Right renal cortex interstitium (tissue), 3 donors: ENCODE measurements around the gene SLC35C1. TPM values are rescaled to one million over a fixed set of nuclear protein-coding genes. Genes with fewer than 3 reads are reported as not detected.

Experiments used
- DNase-seq, 3 donors: peaks; one replicate each; pipeline ENCODE4 v3.0.0-alpha.2; 2013; ENCODE audit warnings: low read depth in 3 of 3, low spot score in 2 of 3
- polyA plus RNA-seq, 3 donors: library from polyadenylated mRNA; unstranded; fragments of 120-200 nt; gene quantifications; one replicate each; pipeline ENCODE4 v1.2.1, GENCODE V29; 2013; ENCODE audit not compliant: insufficient read length in 3 of 3

SLC35C1 gene
- polyA plus RNA-seq, 3 donors, result 6.1 to 8.3 (median 6.6) TPM

DNA sequence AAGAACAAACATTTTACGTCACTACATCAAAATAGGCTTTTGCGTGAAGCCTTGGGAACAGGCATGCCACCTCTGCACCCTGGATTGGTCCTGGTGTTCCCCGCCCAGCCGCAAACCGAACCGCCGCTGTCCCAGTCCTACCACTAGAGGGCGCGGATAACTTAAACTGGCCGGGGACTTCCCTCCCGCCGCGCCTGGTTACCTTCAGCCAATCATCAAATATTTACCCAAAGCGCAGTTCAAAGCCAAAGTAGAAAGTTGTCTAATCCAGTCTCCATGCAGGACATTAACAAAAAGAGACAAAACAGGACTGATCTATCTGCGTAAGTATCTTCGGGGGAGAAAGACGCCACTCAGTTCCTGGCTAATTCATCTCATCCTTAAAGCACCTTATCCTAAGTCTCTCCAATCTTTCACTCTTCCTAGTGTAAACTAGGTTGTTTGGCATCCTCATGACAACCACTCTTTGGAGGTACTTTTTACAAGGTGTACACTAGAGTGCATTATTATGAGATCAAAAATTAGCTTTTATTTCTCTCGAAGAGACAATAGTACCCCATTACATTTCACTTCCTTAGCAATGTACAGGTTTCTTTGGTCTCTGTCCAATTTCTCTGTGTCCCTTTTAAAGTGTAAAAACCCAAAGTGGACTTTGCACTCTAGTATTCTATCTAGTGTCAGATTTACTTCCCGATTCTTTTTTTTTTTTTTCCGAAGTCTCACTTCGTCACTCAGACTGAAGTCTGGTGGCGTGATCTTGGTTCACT is 38.4 kb downstream of the SLC35C1 start:
- peak; percentile 77 to 85 (median 78) for DNase-seq

DNA sequence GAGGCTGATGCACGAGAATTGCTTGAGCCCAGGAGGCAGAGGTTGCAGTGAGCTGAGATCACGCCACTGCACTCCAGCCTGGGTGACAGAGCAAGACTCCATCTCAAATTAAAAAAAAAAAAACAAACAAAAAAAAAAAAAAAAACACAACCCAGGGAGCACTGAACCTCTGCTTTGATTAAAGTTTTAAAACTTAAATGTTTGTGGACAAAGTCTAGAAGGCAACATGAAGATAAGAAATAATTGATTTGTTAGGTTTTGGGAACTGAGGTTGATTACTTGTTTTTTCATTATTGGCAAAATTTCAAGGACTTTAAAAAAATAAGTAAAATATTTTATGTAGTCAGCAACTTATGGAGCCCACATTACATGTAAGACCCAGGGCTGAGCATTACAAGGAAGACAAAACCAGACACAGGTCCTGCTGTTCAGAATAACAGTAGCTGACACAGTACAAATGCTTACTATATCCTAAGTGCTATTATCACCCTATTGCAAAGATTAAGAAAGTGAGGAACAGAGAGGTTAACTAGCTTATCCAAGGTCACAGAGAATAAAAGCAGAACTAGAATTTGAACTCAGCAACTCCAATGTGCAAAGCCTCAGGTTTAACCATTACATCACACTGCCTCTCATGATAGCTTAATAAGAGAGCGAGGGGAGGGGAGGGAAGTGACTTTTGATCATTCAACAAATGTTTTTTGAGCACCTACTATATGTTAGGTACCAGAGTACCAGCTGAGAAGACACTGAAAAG is 40.1 kb downstream of the SLC35C1 start:
- no peak for DNase-seq

DNA sequence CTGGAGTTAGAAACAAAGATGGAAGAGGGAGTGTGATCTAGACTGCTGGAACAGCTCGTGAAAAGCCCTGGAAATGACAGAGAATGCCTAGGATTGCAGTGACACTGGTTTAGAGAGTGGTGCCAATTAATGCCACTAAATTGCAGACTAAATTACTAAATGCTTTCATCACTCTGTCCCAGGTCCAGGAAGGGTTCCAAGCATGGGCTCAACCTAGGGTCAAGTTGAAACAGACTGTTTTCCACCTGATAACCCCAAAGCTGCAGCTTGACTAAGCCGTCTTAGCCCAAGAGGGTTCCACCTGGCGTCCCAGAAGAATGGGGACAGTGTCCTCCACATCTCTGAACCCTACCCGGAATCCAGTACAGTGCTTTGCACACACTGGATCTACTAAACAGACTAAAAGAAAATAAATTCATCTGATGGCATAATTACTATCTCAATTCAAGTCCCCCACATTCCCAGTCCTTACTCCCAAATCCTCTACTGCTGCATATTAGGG is 41.3 kb downstream of the SLC35C1 start:
- DNase-seq, result no peak

DNA sequence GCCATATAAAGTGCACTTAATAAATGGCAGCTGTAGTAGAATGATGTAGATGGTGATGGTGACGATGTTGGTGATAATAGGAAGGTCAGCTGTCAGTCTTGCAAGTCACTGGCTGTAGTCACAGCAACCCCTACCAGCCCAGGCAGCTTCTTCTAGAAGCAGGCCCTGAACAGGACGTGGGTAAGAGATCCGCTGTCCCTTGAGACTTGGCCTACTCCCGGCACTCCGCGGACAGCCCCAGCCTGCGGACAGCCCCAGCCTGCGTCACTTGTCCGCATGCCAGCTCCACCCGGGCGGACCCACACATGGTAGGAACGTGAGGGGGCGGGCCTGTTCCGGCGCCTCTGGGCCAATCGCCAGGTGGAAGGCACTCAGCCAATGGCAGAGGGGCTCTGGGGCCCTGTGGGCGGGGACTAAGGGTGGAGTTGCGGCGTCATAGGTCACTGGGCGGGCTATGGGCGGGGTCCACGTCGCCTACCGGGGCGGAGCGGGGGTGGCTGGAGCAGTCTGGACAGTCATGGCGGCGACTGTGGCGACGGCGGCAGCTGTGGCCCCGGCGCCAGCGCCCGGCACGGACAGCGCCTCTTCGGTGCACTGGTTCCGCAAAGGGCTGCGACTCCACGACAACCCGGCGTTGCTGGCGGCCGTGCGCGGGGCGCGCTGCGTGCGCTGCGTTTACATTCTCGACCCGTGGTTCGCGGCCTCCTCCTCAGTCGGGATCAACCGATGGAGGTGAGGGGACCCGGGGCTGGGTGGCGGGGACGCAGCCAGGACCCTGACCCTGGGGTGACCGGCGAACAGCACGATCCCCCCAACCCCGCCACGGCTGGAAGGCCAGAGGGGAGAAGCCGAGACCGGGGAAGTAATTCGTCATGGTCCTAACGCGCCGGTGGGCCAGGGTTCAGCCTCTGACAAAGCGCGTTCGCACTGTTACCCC is 42.3 kb downstream of the SLC35C1 start, which contains the start of gene CRY2:
Gene CRY2 (plus strand): TSS at position 502 of the 937 bp plus-strand sequence. CDS start 16 bp downstream, at position 518.
- peak; percentile 95 for DNase-seq

DNA sequence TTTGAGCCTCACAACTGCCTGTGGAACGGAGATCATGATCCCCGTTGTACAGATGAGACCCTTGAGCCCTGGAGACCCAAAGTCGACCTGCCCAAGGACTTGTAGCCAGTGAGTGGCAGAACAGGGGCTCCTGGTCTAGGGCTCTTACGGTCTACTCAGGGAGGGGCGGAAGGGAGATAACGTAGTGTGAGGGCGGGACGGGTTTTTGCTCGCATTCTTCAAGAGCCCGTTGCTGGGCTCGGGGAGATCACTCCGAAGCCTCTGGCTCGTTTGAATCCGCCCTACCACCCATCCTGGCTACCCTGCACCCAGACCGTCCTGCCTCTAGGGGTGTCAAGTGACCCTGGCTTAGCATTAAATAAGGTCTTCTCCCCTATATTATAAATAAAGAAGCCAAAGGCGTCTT is 43.0 kb downstream of the SLC35C1 start:
- peak in 1 of 3 donors; percentile 44 for DNase-seq

DNA sequence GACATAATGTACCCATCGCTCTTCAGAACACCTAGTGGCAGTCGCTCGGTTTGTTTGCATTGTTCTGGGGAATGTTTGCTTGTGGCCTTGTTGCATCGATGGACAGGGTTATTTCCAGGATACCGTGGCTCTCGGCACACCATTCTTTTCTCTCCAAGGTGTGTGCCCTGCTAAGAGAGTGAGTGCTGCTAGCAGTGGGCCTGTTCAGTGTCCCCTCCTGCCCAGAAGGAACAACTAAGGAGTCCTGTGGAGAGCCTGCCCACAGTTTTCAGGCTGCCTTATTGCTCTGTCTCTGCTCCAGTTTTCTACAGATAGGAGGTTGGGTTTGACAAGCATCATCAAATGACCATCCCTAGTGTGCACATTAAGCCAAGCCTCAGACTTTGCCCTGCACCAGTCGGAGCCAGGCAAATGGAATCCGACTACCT is 43.7 kb downstream of the SLC35C1 start:
- DNase-seq, result no peak

DNA sequence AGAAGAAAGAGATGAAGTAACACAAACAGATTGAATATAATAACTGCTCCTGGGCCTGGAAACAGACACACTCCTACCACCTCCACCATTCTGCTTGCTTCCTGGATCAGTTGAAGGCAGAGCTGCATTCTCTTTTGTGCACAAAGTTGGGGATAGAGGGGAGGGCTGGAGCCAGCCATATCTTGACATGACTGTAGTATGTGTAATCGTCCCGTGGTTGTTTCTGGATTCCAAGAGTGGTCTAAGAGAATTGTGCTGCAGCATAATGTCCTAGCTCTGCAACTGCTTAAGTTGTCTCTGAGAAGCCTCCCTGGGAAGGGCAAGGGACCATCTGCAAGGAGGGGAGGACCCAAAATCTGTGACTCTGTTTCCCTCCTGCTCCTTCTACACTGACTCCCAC is 45.5 kb downstream of the SLC35C1 start:
- DNase-seq, result no peak

DNA sequence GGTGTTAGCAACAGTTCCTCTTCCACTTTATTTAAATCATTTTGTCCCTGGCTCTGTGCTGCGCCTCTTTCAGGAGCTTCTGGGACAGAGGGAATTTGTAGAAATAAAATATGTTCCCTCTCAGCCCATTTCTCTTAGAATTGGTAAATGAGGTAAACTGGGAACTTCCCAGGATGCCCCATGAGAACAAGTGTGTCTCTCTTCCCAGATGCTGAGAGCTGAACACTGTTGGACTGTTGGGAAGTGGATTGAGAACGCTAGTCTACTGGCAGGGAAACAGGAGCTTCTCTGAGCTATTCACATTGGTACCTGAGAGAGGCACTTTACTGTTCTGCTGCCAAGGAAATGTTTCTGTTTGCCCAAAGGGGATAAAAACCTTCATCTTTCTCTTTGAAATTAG is 46.3 kb downstream of the SLC35C1 start:
- DNase-seq, result no peak

DNA sequence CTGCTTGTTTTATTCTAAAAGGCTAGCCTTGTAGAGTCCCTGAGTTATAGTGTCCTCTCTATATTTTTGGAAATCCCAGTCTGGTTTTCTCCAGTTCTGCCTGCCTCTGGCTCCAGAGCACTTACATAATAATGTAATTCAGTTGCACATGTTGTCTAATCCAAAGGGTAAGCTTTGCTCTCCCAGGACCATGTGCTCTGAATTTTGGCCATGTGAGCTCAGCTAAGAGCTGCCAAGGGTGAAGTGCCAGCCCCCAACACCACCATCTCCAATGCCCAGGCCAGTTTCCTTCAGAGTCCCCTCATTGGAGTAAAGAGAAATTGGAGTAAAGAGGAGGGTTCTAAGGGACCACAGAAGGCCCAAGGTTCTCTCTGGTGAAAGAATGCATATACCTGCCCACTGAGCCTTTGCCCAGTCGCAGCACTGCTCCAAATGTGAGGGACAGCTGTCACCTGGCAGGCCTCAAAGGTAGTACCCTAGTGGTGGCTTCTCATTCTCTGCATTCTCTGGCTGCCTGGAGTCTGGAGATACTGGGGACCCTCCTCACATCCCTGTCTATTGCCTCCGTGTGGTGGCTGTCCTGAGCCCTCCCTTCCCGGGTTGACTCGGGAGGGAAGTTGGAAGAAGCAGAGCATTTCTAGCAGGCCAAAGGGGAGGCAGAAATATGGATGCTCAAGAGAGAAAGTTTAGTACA is 47.2 kb downstream of the SLC35C1 start:
- no peak for DNase-seq

DNA sequence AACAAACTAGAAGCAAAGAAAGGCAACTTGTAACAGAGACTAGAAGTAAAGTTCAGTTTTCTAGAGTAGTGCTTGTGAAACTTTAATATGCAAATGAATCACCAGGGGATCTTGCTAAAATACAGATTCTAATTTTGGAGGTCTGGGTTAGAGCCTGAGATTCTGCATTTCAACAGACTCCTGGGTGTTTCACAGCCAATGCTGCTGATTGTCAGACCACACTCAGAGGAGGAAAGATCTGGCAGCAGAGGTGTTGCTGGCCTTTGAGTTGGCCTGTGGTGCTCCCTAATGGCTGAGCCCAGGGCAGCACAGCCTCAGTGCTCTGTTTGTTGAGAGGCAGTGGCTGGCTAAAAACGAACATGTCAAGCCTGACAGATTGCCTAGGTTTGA is 47.8 kb downstream of the SLC35C1 start:
- no peak for DNase-seq

DNA sequence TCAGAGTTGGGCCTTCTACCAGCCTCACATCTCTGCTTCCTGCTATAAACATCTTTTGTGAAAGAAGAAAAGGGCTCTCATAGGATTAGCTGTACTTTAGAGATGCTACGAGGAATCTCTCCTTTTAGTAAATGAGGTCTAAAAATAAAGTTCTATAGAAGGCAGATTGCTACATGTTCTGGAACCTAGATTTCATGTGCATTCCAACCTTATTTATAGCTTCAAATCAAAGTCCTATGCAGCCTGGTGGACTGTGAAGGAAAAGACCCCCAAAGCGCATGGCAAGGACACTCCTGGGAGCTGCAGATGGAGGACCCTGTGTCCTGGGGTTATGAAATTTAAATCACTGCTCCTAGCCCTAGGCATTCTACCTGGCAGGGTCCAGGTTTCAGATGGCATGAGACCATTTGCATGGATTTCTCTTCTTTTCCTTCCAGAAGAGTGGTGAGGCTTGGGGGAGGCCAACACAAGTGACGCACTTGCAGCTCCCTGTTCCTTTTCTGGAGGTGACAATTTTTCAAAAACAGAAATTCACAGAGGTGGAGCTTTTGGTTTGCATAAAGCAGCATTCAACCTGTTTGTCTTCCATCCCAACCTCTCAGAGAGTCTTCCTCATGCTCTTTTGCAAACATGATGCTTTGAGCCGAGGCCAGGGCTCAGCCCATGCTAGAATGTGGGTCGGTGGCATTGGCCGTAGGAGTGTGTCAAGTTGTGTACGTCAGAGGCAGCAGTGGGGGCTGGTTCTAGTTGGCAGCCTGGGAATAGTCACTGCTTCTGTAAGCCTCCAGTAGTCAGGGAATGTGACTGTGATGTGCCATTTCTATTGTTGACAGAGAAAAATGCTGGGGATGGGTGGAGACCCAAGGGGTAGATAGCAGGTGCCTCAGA is 48.6 kb downstream of the SLC35C1 start:
- DNase-seq, result no peak

DNA sequence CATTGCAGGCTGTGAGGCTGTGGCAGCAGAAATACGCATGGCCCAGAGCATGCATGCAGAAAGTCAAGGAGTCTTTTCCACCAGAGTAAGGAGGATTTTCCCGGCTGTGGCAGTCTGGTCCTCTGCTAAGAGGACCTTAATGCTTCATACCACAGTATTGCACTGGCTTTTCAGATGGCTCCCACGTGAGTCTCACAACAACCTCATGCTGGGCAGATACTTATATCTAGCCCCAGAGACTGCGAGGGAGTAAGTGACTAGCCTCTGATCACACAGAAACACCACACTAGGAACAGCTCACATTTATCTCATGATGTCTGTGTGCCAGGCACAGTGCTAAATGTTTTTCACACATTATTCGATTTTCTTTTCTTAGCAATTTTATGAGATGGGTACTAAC is 50.4 kb downstream of the SLC35C1 start:
- DNase-seq, result no peak

DNA sequence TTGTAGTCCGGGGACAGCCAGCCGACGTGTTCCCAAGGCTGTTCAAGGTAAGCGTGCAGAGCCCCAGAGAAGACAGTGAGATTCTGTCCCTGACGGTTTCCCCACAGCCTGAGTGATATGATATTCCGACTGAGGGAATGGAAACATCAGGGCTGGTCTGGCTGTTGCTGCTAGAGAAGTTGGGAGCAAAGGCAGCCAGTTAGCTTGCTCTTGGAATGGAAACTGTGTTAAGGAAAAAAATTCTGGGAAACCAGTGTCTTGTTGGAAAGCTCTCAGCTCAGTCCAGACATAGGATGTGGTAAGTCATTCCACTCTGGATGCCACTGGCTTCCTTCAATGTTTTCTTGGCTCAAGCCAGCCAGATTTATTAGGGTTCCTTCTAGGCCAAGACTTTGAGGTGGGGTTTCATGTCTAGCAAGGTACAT is 51.1 kb downstream of the SLC35C1 start:
- DNase-seq, result no peak

DNA sequence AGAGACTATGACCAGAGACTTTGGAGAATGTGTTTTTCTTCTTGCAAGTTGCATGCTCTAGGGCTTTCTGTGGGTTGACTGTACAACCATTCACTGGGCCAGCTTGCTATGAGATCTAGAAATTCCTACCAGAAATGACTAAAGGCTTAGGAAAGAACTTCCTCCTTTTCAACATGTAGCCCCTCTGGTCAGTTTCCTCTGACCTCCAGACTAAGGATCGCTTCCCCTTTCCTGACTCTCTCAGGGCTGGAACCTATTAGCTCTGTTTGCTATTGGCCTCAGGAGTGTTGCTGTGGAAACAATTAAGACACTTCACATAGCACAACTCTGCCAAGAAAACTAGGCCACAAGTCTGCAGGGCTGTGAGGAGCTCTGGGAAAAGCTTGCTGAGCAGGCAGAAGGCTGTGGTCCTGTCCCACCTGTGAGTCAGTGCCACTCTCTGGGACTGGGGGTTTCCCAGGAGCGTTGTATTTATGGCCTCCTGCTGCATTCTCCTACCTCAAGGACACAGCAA is 53.1 kb downstream of the SLC35C1 start:
- DNase-seq, result no peak

DNA sequence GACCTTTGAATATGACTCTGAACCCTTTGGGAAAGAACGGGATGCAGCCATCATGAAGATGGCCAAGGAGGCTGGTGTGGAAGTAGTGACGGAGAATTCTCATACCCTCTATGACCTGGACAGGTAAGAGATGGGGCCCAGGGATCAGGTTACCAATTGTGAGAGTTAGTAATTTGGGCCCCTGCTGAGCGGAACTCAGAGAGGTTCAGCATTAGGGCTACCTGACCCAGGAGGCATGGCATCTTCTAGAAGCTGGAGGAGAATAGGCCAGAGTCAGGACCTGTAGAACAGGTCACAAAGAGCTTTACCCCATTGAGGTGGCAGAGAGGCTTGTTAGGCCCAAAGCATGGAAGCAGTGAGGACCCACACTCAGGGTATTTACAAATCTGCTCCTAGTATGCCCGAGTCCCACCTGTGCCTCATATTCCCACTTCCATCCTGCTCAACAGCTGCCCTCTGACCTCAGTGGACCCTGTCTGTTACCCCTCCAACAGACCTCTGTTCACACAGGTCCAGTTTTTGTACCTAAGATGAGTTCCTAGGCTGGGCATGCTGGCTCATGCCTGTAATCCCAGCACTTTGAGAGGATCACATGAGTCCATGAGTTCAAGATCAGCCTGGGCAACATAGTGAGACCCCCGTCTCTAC is 53.9 kb downstream of the SLC35C1 start:
- no peak for DNase-seq

DNA sequence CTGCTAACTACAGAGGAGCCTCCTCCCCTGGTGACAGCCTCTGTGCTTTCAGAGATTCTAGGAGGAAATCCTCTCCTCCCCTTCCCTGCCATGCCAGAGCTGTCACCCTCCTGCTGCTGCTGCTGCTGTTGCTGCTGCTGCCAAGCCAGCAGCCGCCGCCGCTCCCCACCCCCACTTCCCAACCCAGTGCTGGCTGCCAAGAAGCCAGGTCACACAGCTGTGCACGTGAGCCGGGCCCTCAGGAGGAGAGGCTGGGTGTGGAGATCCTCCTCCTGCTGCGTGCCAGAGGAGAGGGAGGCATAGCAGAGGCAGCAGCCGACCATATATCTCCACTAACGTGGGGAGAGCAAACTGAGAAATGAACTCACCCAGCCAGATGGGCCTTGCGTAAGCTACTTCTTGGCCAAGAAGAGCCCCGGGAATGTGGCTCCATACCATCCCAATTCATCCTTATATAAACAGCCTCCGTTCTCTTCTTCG is 54.8 kb downstream of the SLC35C1 start:
- no peak for DNase-seq

DNA sequence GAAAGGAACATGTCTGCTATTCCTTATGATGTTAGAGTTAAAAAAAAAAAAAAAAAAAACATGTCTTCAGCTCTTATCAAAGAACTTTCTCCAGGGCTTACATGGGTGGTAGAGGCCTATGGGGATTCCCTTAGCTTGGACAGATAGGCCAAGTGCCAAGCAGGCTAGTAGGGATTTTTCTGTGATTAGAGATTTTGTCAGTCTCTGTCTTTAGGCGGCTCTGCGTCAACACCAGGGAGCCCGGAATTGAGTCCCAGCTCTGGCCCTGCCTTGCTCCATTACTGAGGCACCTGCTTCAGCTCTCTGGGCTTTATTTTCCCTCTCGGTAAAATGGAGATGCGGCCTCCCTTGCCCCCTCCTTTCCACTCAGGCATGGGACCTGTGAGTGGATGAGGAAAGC is 55.4 kb downstream of the SLC35C1 start:
- no peak for DNase-seq
